Calu3 (cell line): ENCODE measurements around the gene GGPS1. TPM values are rescaled to one million over a fixed set of nuclear protein-coding genes. Genes with fewer than 3 reads are reported as not detected.

Experiments
- BruUV-seq: library from RNA; stranded (reverse); fragments of 400-500 nt; replicated peaks from 2 replicates; lab custom pipeline; 2021; lab: Mats Ljungman, UMichigan
- CTCF ChIA-PET: fragments of 300-600 bp; sonication (Branson Sonifier 250); formaldehyde crosslinking; loops from one replicate; lab custom pipeline; 2022; ENCODE audit warnings: antibody characterized with exemption; lab: Charles Lee
- DNase-seq: peaks from one replicate; pipeline ENCODE4 v3.0.0; 2022
- H3K27ac Mint-ChIP-seq: one replicate; pipeline ENCODE4 v1.8.0; 2022; ENCODE audit warnings: mixed read lengths; ENCODE audit not compliant: unreplicated experiment
- H3K27me3 Mint-ChIP-seq: one replicate; pipeline ENCODE4 v1.8.0; 2022; ENCODE audit warnings: mixed read lengths; ENCODE audit not compliant: unreplicated experiment
- H3K36me3 Mint-ChIP-seq: one replicate; pipeline ENCODE4 v1.8.0; 2022; ENCODE audit warnings: mild to moderate bottlenecking, moderate library complexity, mixed read lengths; ENCODE audit not compliant: insufficient read depth, unreplicated experiment
- H3K4me1 Mint-ChIP-seq: one replicate; pipeline ENCODE4 v1.8.0; 2022; ENCODE audit warnings: mild to moderate bottlenecking, low read depth, mixed read lengths; ENCODE audit not compliant: unreplicated experiment
- H3K4me3 Mint-ChIP-seq: one replicate; pipeline ENCODE4 v1.8.0; 2022; ENCODE audit warnings: mild to moderate bottlenecking, low read depth, moderate library complexity, mixed read lengths; ENCODE audit not compliant: unreplicated experiment
- H3K9me3 Mint-ChIP-seq: one replicate; pipeline ENCODE4 v1.8.0; 2022; ENCODE audit warnings: low read depth, mixed read lengths; ENCODE audit not compliant: unreplicated experiment
- CTCF ChIP-seq: fragments of 200-600 bp; IDR thresholded peaks from one replicate; pipeline ENCODE4 v1.8.0; 2022; ENCODE audit warnings: antibody characterized with exemption; ENCODE audit not compliant: unreplicated experiment
- intact Hi-C: fragments of 100-400 bp; cut with micrococcal nuclease; formaldehyde crosslinking; loops from one replicate; pipeline ENCODE4 v1.10.0; 2022; ENCODE audit not compliant: unreplicated experiment
- total RNA-seq: library from RNA; stranded (reverse); gene quantifications from 2 replicates; pipeline ENCODE4 v1.2.3, GENCODE V29; 2022

The GGPS1 gene
- total RNA-seq, 1 experiment from 2014 or later, result 40.5 TPM

- Mint-ChIP-seq H3K9me3 (no peaks in the 10 kb centered on the region), H3K27me3 (no peaks in the 10 kb centered on the region), H3K4me3 (no peak overlapping the region), H3K4me1 (peaks cover 21% of the 10 kb centered on the region), H3K27ac (no peak overlapping the region), H3K36me3 (peaks cover 20% of the 10 kb centered on the region)
- TF ChIP-seq CTCF, result no peak
- DNase-seq, result no peak
- CTCF ChIA-PET, result no interaction called here
- BruUV-seq, result no TSS peak
- intact Hi-C loops, result no loop called here
Measured at GRCh38 chr1:235317168-235317567, 11.2 kb upstream of the GGPS1 start.

- no peaks in the 10 kb centered on the region for H3K9me3 Mint-ChIP-seq
- H3K4me1 Mint-ChIP-seq, result peaks cover 29% of the 10 kb centered on the region
- DNase-seq, result no peak
- CTCF ChIA-PET, result no interaction called here
- H3K27me3 Mint-ChIP-seq, result no peaks in the 10 kb centered on the region
- H3K36me3 Mint-ChIP-seq, result peaks cover 23% of the 10 kb centered on the region
- BruUV-seq, result no TSS peak
- intact Hi-C loops, result no loop called here
- no peak for TF ChIP-seq CTCF
- no peak overlapping the region for H3K4me3 Mint-ChIP-seq
- H3K27ac Mint-ChIP-seq, result no peak overlapping the region
Measured at GRCh38 chr1:235319255-235319654, 9.1 kb upstream of the GGPS1 start.

GRCh38 chr1:235320521-235321179, 7.7 kb upstream of the GGPS1 start:
- H3K9me3 Mint-ChIP-seq, result no peaks in the 10 kb centered on the region
- no peaks in the 10 kb centered on the region for H3K27me3 Mint-ChIP-seq
- no TSS peak for BruUV-seq
- peaks cover 29% of the 10 kb centered on the region for H3K4me1 Mint-ChIP-seq
- CTCF ChIA-PET, result no interaction called here
- DNase-seq, result no peak
- intact Hi-C loops, result no loop called here
- H3K27ac Mint-ChIP-seq, result no peak overlapping the region
- H3K4me3 Mint-ChIP-seq, result no peak overlapping the region
- no peak for TF ChIP-seq CTCF
- peaks cover 23% of the 10 kb centered on the region for H3K36me3 Mint-ChIP-seq

GRCh38 chr1:235324296-235324695, 4.1 kb upstream of the GGPS1 start:
- peaks cover 15% of the 10 kb centered on the region for H3K36me3 Mint-ChIP-seq
- intact Hi-C loops, result no loop called here
- CTCF ChIA-PET, result no interaction called here
- H3K4me1 Mint-ChIP-seq, result peaks cover 29% of the 10 kb centered on the region
- DNase-seq, result no peak
- H3K27ac Mint-ChIP-seq, result no peak overlapping the region
- BruUV-seq, result no TSS peak
- H3K4me3 Mint-ChIP-seq, result no peak overlapping the region
- H3K9me3 Mint-ChIP-seq, result no peaks in the 10 kb centered on the region
- no peaks in the 10 kb centered on the region for H3K27me3 Mint-ChIP-seq
- TF ChIP-seq CTCF, result no peak
